SK-N-SH treated with all-trans-retinoic acid at 6 μM for 48 hours (cell line): Measurements from ENCODE around the gene MAPK6.
A peak's percentile ranks its signal among the peaks of the same experiment; 100 is the strongest.

Experiments
- ATAC-seq: fragments of 200-7000 bp; cut with Tn5 transposase; 3 replicates; pipeline ENCODE4 v1.9.1; 2020; ENCODE audit warnings: mild to moderate bottlenecking, moderate library complexity
- ARNTL ChIP-seq: fragments of 450-650 bp; formaldehyde crosslinking; IDR thresholded peaks from 2 replicates; pipeline ENCODE4 v1.5.0; 2020; ENCODE audit warnings: low read depth, mild to moderate bottlenecking, moderate library complexity, borderline replicate concordance
- BACH2 ChIP-seq: fragments of 250-450 bp; sonication (Bioruptor Pico); IDR thresholded peaks from 2 replicates; pipeline ENCODE4 v1.9.0; 2021; ENCODE audit warnings: mild to moderate bottlenecking, borderline replicate concordance
- CREB5 ChIP-seq: fragments of 250-450 bp; sonication (Bioruptor Pico); IDR thresholded peaks from 2 replicates; pipeline ENCODE4 v1.5.1; 2020; ENCODE audit warnings: low read depth, mild to moderate bottlenecking, moderate library complexity
- CSDC2 ChIP-seq: fragments of 250-450 bp; sonication (Bioruptor Pico); IDR thresholded peaks from 2 replicates; pipeline ENCODE4 v1.5.0; 2020; ENCODE audit warnings: mild to moderate bottlenecking, moderate library complexity
- CSRNP3 ChIP-seq: fragments of 250-450 bp; sonication (Bioruptor Pico); IDR thresholded peaks from 2 replicates; pipeline ENCODE4 v1.5.1; 2021; ENCODE audit warnings: mild to moderate bottlenecking, moderate library complexity
- GLIS3 ChIP-seq: fragments of 250-450 bp; sonication (Bioruptor Pico); IDR thresholded peaks from 2 replicates; pipeline ENCODE4 v1.5.0; 2020; ENCODE audit warnings: mild to moderate bottlenecking, moderate library complexity
- ISL1 ChIP-seq: fragments of 250-450 bp; sonication (Bioruptor Pico); IDR thresholded peaks from 2 replicates; pipeline ENCODE4 v2.1.2; 2022; ENCODE audit warnings: mild to moderate bottlenecking, moderate library complexity
- OSR1 ChIP-seq: fragments of 250-450 bp; sonication (Bioruptor Pico); IDR thresholded peaks from 2 replicates; pipeline ENCODE4 v1.8.0; 2022; ENCODE audit warnings: moderate library complexity, mild to moderate bottlenecking, inconsistent platforms
- PATZ1 ChIP-seq: fragments of 250-450 bp; sonication (Bioruptor Pico); IDR thresholded peaks from 2 replicates; pipeline ENCODE4 v1.8.0; 2020; ENCODE audit warnings: mild to moderate bottlenecking, moderate library complexity, borderline replicate concordance
- POU6F1 ChIP-seq: fragments of 250-450 bp; sonication (Bioruptor Pico); IDR thresholded peaks from 2 replicates; pipeline ENCODE4 v1.8.0; 2021; ENCODE audit warnings: low read depth, mild to moderate bottlenecking, moderate library complexity, borderline replicate concordance
- PPARA ChIP-seq: fragments of 250-450 bp; sonication (Bioruptor Pico); IDR thresholded peaks from 2 replicates; pipeline ENCODE4 v1.5.0; 2020; ENCODE audit warnings: mild to moderate bottlenecking, borderline replicate concordance
- RARB ChIP-seq: fragments of 250-450 bp; sonication (Bioruptor Pico); IDR thresholded peaks from 2 replicates; pipeline ENCODE4 v1.8.0; 2021; ENCODE audit warnings: mild to moderate bottlenecking, moderate library complexity
- SNAI2 ChIP-seq: fragments of 250-450 bp; sonication (Bioruptor Pico); IDR thresholded peaks from 2 replicates; pipeline ENCODE4 v1.5.0; 2020; ENCODE audit warnings: mild to moderate bottlenecking, moderate library complexity
- TOX ChIP-seq: fragments of 250-450 bp; sonication (Bioruptor Pico); IDR thresholded peaks from 2 replicates; pipeline ENCODE4 v1.8.0; 2021; ENCODE audit warnings: mild to moderate bottlenecking, moderate library complexity, borderline replicate concordance
- ZC3H10 ChIP-seq: fragments of 250-450 bp; sonication (Bioruptor Pico); IDR thresholded peaks from 2 replicates; pipeline ENCODE4 v1.5.1; 2021; ENCODE audit warnings: mild to moderate bottlenecking, moderate library complexity
- ZFP3 ChIP-seq: fragments of 250-450 bp; sonication (Bioruptor Pico); IDR thresholded peaks from 2 replicates; pipeline ENCODE4 v1.5.0; 2020; ENCODE audit warnings: mild to moderate bottlenecking, moderate library complexity
- ZFP30 ChIP-seq: fragments of 450-650 bp; formaldehyde crosslinking; IDR thresholded peaks from 2 replicates; pipeline ENCODE4 v1.5.0; 2022; ENCODE audit warnings: mild to moderate bottlenecking, moderate library complexity
- ZNF565 ChIP-seq: fragments of 450-650 bp; formaldehyde crosslinking; conservative IDR thresholded peaks from 2 replicates; pipeline ENCODE4 v1.5.0; 2020; ENCODE audit warnings: low read depth, mild to moderate bottlenecking, moderate library complexity
- ZNF70 ChIP-seq: fragments of 450-650 bp; formaldehyde crosslinking; IDR thresholded peaks from 2 replicates; pipeline ENCODE4 v1.5.0; 2020; ENCODE audit warnings: mild to moderate bottlenecking, moderate library complexity
- ZNF8 ChIP-seq: fragments of 450-650 bp; formaldehyde crosslinking; IDR thresholded peaks from 2 replicates; pipeline ENCODE4 v1.5.0; 2020; ENCODE audit warnings: mild to moderate bottlenecking, moderate library complexity
- TF ChIP-seq, protein P1 (sequence below): fragments of 250-450 bp; sonication (Bioruptor Pico); IDR thresholded peaks from 2 replicates; pipeline ENCODE4 v1.5.0; 2020; ENCODE audit warnings: mild to moderate bottlenecking, moderate library complexity

Gene MAPK6

GRCh38 chr15:52013151-52013791 lies 5.7 kb upstream of the MAPK6 start:
- peak; percentile 57 for ATAC-seq
- TF ChIP-seq GLIS3 (CRISPR knock-in tag) (no peak), ISL1 (CRISPR knock-in tag) (peak; percentile 38)

- no peak for ATAC-seq
- TF ChIP-seq TOX (CRISPR knock-in tag), result no peak
Observed at GRCh38 chr15:52014616-52015015, 4.4 kb upstream of the MAPK6 start.

- TF ChIP-seq RARB (CRISPR knock-in tag), result no peak
- TF ChIP-seq GLIS3 (CRISPR knock-in tag), result no peak
- no peak for TF ChIP-seq ZNF70 (CRISPR knock-in tag)
- no peak for TF ChIP-seq ISL1 (CRISPR knock-in tag)
- no peak for TF ChIP-seq PPARA (CRISPR knock-in tag)
- no peak for TF ChIP-seq ZNF8 (CRISPR knock-in tag)
- TF ChIP-seq CSDC2, result no peak
- no peak for TF ChIP-seq ZNF565 (CRISPR knock-in tag)
- no peak for TF ChIP-seq ARNTL (CRISPR knock-in tag)
- no peak for TF ChIP-seq PATZ1 (CRISPR knock-in tag)
- ATAC-seq, result no peak
Observed at GRCh38 chr15:52016316-52016715, 2.7 kb upstream of the MAPK6 start.

- peak; percentile 5; the same call in 1 of the 3 replicates for ATAC-seq
- TF ChIP-seq ZFP30 (CRISPR knock-in tag), result no peak
- no peak for TF ChIP-seq ZC3H10 (CRISPR knock-in tag)
- no peak for TF ChIP-seq ZNF70 (CRISPR knock-in tag)
- no peak for TF ChIP-seq CREB5 (CRISPR knock-in tag)
- no peak for TF ChIP-seq POU6F1 (CRISPR knock-in tag)
- TF ChIP-seq ARNTL (CRISPR knock-in tag), result no peak
- no peak for TF ChIP-seq BACH2 (CRISPR knock-in tag)
- no peak for TF ChIP-seq CSDC2
- no peak for TF ChIP-seq PATZ1 (CRISPR knock-in tag)
- no peak for TF ChIP-seq SNAI2 (CRISPR knock-in tag)
- TF ChIP-seq, protein P1, sequence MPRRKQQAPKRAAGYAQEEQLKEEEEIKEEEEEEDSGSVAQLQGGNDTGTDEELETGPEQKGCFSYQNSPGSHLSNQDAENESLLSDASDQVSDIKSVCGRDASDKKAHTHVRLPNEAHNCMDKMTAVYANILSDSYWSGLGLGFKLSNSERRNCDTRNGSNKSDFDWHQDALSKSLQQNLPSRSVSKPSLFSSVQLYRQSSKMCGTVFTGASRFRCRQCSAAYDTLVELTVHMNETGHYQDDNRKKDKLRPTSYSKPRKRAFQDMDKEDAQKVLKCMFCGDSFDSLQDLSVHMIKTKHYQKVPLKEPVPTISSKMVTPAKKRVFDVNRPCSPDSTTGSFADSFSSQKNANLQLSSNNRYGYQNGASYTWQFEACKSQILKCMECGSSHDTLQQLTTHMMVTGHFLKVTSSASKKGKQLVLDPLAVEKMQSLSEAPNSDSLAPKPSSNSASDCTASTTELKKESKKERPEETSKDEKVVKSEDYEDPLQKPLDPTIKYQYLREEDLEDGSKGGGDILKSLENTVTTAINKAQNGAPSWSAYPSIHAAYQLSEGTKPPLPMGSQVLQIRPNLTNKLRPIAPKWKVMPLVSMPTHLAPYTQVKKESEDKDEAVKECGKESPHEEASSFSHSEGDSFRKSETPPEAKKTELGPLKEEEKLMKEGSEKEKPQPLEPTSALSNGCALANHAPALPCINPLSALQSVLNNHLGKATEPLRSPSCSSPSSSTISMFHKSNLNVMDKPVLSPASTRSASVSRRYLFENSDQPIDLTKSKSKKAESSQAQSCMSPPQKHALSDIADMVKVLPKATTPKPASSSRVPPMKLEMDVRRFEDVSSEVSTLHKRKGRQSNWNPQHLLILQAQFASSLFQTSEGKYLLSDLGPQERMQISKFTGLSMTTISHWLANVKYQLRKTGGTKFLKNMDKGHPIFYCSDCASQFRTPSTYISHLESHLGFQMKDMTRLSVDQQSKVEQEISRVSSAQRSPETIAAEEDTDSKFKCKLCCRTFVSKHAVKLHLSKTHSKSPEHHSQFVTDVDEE (CRISPR knock-in tag), result no peak
- TF ChIP-seq CSRNP3 (CRISPR knock-in tag), result no peak
- TF ChIP-seq OSR1 (CRISPR knock-in tag), result no peak
- TF ChIP-seq TOX (CRISPR knock-in tag), result no peak
- no peak for TF ChIP-seq ZFP3 (CRISPR knock-in tag)
- TF ChIP-seq RARB (CRISPR knock-in tag), result no peak
- no peak for TF ChIP-seq ZNF8 (CRISPR knock-in tag)
- TF ChIP-seq ISL1 (CRISPR knock-in tag), result no peak
- no peak for TF ChIP-seq GLIS3 (CRISPR knock-in tag)
Observed at GRCh38 chr15:52018244-52018643, 775 bp upstream of the MAPK6 start.
